Effector memory CD4-positive, alpha-beta T cell (primary cell): ENCODE results near the gene RBPJL.

Experiments used
- DNase-seq, 3 donors: peaks; one replicate each; pipeline ENCODE4 v3.0.0-alpha.2; 2020
- H3K27ac ChIP-seq: 2 replicates; pipeline ENCODE4 v1.7.0; 2013; ENCODE audit warnings: mild to moderate bottlenecking, low read length, moderate library complexity; ENCODE audit not compliant: insufficient read depth, poor library complexity, severe bottlenecking
- H3K27me3 ChIP-seq: replicated peaks from 2 replicates; pipeline ENCODE4 v1.7.0; 2013; ENCODE audit warnings: mild to moderate bottlenecking, low read length; ENCODE audit not compliant: insufficient read depth, control insufficient read depth, poor library complexity, severe bottlenecking
- H3K36me3 ChIP-seq: 2 replicates; pipeline ENCODE4 v1.7.0; 2013; ENCODE audit warnings: mild to moderate bottlenecking, low read length, moderate library complexity; ENCODE audit not compliant: control insufficient read depth, insufficient read depth
- H3K4me1 ChIP-seq: 2 replicates; pipeline ENCODE4 v1.7.0; 2013; ENCODE audit warnings: low read length, mild to moderate bottlenecking; ENCODE audit not compliant: control insufficient read depth, insufficient read depth, poor library complexity, severe bottlenecking
- H3K4me3 ChIP-seq: 2 replicates; pipeline ENCODE4 v1.7.0; 2013; ENCODE audit warnings: low read length, low read depth, mild to moderate bottlenecking; ENCODE audit not compliant: insufficient read depth, poor library complexity, severe bottlenecking
- H3K9me3 ChIP-seq: 2 replicates; pipeline ENCODE4 v1.7.0; 2013; ENCODE audit warnings: mild to moderate bottlenecking, low read length, moderate library complexity; ENCODE audit not compliant: control insufficient read depth

RBPJL gene

GRCh38 chr20:45275338-45275737 is 31.3 kb upstream of the RBPJL start:
- H3K9me3 ChIP-seq: no peaks in the 10 kb centered on the region
- no peak for DNase-seq
- no peaks in the 10 kb centered on the region for H3K36me3 ChIP-seq
- no peaks in the 10 kb centered on the region for H3K4me1 ChIP-seq
- H3K27ac ChIP-seq: no peak overlapping the region
- no peaks in the 10 kb centered on the region for H3K27me3 ChIP-seq
- H3K4me3 ChIP-seq: no peak overlapping the region

GRCh38 chr20:45279992-45280391 is 26.6 kb upstream of the RBPJL start:
- no peaks in the 10 kb centered on the region for H3K4me1 ChIP-seq
- no peak overlapping the region for H3K4me3 ChIP-seq
- no peaks in the 10 kb centered on the region for H3K27me3 ChIP-seq
- H3K9me3 ChIP-seq: no peaks in the 10 kb centered on the region
- DNase-seq: no peak
- no peaks in the 10 kb centered on the region for H3K36me3 ChIP-seq
- no peak overlapping the region for H3K27ac ChIP-seq

GRCh38 chr20:45282700-45283550 is 23.7 kb upstream of the RBPJL start:
- Histone ChIP-seq H3K9me3 (no peaks in the 10 kb centered on the region), H3K27me3 (no peaks in the 10 kb centered on the region), H3K27ac (no peak overlapping the region), H3K36me3 (no peaks in the 10 kb centered on the region), H3K4me3 (no peak overlapping the region), H3K4me1 (no peaks in the 10 kb centered on the region)
- no peak for DNase-seq

DNA sequence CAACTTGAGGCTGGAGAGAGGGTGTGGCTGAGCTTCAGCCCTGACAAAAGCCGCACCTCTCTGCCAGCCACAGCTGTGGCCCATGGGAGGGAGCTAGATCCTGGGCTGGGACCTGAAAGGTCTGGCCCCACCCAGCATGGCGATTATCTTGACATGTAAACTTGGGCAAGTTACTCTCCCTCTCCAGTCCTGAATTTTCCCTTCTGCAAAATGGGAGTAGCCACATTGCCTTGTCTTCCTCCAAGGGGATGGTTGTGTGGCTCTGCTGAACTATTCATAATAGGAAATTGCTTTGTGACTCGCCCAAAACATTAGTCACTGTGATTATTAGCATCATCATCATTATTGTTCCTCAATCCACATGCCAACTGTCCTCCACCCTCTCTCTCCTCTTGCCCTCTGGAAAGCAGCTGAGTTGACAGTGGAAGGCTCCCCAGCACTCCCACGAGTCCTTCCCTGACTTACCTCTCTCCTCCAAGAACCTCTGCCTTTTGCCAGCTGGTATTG is 23.0 kb upstream of the RBPJL start:
- no peaks in the 10 kb centered on the region for H3K27me3 ChIP-seq
- H3K4me3 ChIP-seq: no peak overlapping the region
- H3K9me3 ChIP-seq: no peaks in the 10 kb centered on the region
- no peaks in the 10 kb centered on the region for H3K36me3 ChIP-seq
- H3K27ac ChIP-seq: no peak overlapping the region
- H3K4me1 ChIP-seq: no peaks in the 10 kb centered on the region
- DNase-seq: no peak

DNA sequence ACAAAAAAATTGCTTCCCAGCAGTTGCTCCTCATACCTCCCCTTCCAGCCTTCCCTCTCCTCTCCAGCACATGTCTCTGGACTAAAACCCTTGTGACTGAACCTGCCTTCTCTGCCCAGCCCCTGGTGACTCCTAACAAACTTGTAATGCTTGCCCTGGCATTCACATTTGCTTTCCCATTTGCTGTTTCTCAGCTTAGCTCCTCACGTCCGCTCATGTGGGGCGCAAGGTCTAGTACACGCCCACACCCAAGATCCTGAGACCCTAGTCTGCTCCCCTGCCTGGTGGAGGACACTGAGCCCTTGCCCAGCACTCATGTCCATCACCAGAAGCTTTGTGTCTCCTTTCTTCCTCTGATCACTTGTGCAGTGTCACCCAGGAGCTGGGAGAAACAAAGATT is 18.3 kb upstream of the RBPJL start:
- Histone ChIP-seq H3K27ac (no peak overlapping the region), H3K27me3 (peaks cover 10% of the 10 kb centered on the region), H3K4me1 (peaks cover 4% of the 10 kb centered on the region), H3K4me3 (no peak overlapping the region), H3K9me3 (no peaks in the 10 kb centered on the region), H3K36me3 (no peaks in the 10 kb centered on the region)
- DNase-seq: no peak

DNA sequence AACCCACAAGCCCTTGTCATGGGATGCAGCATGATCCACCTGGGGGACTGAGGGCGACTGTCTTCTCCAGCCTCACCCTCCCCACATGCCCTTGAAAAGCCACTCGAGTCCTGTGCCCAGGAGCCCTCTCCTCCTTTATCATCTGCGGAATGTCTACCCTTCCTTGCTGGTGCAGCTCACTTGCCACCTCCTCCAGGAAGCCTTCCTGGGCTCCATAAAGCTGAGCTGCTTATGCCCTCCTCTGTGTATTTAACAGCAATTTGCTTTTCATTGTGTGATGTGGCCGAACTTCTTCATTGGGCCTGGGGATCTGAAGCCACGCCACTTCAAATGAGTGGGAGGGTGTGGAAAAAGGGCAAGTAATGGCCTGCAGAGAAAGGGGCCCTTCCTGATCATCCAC is 17.8 kb upstream of the RBPJL start:
- no peak for DNase-seq
- Histone ChIP-seq H3K27ac (no peak overlapping the region), H3K36me3 (no peaks in the 10 kb centered on the region), H3K27me3 (peaks cover 13% of the 10 kb centered on the region), H3K9me3 (no peaks in the 10 kb centered on the region), H3K4me3 (no peak overlapping the region), H3K4me1 (peaks cover 7% of the 10 kb centered on the region)

DNA sequence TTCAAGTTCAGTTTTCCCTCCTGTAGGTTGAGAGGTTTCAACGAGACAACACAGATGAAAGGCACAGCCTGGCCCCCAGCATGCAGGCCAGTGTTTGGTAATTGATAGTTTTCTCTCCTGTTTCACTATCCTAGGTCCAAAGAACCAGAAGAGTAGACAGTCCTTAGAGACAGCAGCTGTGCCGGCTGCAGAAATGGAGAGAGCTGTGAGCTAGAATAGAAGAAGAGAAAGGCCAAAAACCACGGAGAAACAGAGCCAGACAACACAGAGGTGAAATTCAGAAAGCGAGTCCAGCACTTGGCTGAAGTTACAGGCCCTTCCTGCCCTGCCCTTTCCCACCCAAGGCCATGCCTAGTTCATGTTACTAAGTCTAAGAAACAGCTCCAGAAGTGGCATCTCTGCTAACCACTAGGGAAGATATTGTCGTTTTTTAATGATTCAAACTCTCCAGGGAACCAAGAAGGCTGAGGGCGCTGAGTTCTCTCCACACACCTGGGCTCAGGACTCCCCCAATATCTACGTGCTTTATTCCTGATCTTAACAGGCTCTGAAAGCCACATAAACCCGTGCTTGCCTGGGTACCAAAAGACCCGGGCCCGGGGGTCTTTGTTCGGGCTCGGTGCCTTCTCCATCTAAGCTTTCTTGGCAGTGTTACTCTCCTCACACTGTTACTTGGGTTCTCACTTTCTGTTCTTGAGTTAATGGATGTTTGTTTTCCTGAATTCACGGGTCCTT is 16.5 kb upstream of the RBPJL start:
- Histone ChIP-seq H3K9me3 (no peaks in the 10 kb centered on the region), H3K27me3 (peaks cover 13% of the 10 kb centered on the region), H3K27ac (no peak overlapping the region), H3K36me3 (no peaks in the 10 kb centered on the region), H3K4me1 (peaks cover 8% of the 10 kb centered on the region), H3K4me3 (no peak overlapping the region)
- no peak for DNase-seq

- DNase-seq: peak in 2 of 3 donors; percentile 36
- Histone ChIP-seq H3K4me3 (no peak overlapping the region), H3K9me3 (no peaks in the 10 kb centered on the region), H3K27me3 (peaks cover 13% of the 10 kb centered on the region), H3K36me3 (no peaks in the 10 kb centered on the region), H3K27ac (no peak overlapping the region), H3K4me1 (peaks cover 8% of the 10 kb centered on the region)
Observed at GRCh38 chr20:45290677-45291355, 15.8 kb upstream of the RBPJL start.

- no peaks in the 10 kb centered on the region for H3K36me3 ChIP-seq
- H3K4me3 ChIP-seq: no peak overlapping the region
- peaks cover 13% of the 10 kb centered on the region for H3K27me3 ChIP-seq
- DNase-seq: no peak
- no peaks in the 10 kb centered on the region for H3K9me3 ChIP-seq
- H3K27ac ChIP-seq: no peak overlapping the region
- H3K4me1 ChIP-seq: peaks cover 8% of the 10 kb centered on the region
Observed at GRCh38 chr20:45291526-45291925, 15.1 kb upstream of the RBPJL start.
